ENCODE data around the gene PKIB. TPM values are rescaled to one million over a fixed set of nuclear protein-coding genes. Genes with fewer than 3 reads are reported as not detected.

Gene PKIB
- total RNA-seq, 4 donors from 2014 or later, result 0.26 to 6.7 (median 3.2) TPM

- intact Hi-C loops (cut with DNase I), result loop anchor here (5.0 kb wide), 1 partner anchor 106 kb away; no protein-coding TSS in a partner anchor
- H3K9me3 ChIP-seq, result no peaks in the 10 kb centered on the region
- TF ChIP-seq POLR2A (IDR thresholded peaks at IDR 0.05) (no peak), CTCF (IDR thresholded peaks at IDR 0.05) (peak; percentile 50 to 79 (median 66))
- WGBS, 2 donors, result 1% methylated on average over 4 of the region's 4 CpGs
- no peaks in the 10 kb centered on the region for H3K27me3 ChIP-seq
- H3K27ac ChIP-seq, result no peak overlapping the region
- H3K4me1 ChIP-seq, result peaks cover 0 to 13% (median 5%) of the 10 kb centered on the region in 3 donors
- no peak overlapping the region for H3K4me3 ChIP-seq
- H3K36me3 ChIP-seq, result no peaks in the 10 kb centered on the region
- no peak for DNase-seq
Observed at GRCh38 chr6:122730775-122731386, 120.7 kb downstream of the PKIB start.

GRCh38 chr6:122733259-122733658 lies 123.1 kb downstream of the PKIB start:
- Histone ChIP-seq H3K27ac (no peak overlapping the region), H3K4me3 (no peak overlapping the region), H3K4me1 (peaks cover 0 to 25% (median 5%) of the 10 kb centered on the region in 3 donors), H3K9me3 (no peaks in the 10 kb centered on the region), H3K27me3 (no peaks in the 10 kb centered on the region), H3K36me3 (no peaks in the 10 kb centered on the region)
- DNase-seq, result no peak
- TF ChIP-seq POLR2A (IDR thresholded peaks at IDR 0.05), result no peak
- no peak for TF ChIP-seq CTCF (IDR thresholded peaks at IDR 0.05)
- 69 to 79% methylated on average over 4 of the region's 4 CpGs for WGBS, 2 donors
- intact Hi-C loops (cut with DNase I), result loop anchor here (5.0 kb wide), 1 partner anchor 104 kb away; no protein-coding TSS in a partner anchor

- peaks cover 0 to 25% (median 5%) of the 10 kb centered on the region in 3 donors for H3K4me1 ChIP-seq
- intact Hi-C loops (cut with DNase I), result loop anchor here (5.0 kb wide), 1 partner anchor 103 kb away; no protein-coding TSS in a partner anchor
- 67 to 68% methylated on average over 10 of the region's 10 CpGs for WGBS, 2 donors
- peak overlapping the region in 2 of 4 donors; percentile 59 to 75 for H3K27ac ChIP-seq
- no peaks in the 10 kb centered on the region for H3K27me3 ChIP-seq
- no peak for DNase-seq
- H3K4me3 ChIP-seq, result no peak overlapping the region
- no peaks in the 10 kb centered on the region for H3K36me3 ChIP-seq
- TF ChIP-seq POLR2A (IDR thresholded peaks at IDR 0.05) (no peak), CTCF (IDR thresholded peaks at IDR 0.05) (no peak)
- no peaks in the 10 kb centered on the region for H3K9me3 ChIP-seq
Observed at GRCh38 chr6:122734529-122735395, 124.6 kb downstream of the PKIB start.

GRCh38 chr6:122735582-122735981 lies 125.4 kb downstream of the PKIB start:
- intact Hi-C loops (cut with DNase I), result no loop called here
- WGBS, 2 donors, result 29 to 40% methylated on average over 4 of the region's 4 CpGs
- H3K27me3 ChIP-seq, result no peaks in the 10 kb centered on the region
- H3K36me3 ChIP-seq, result no peaks in the 10 kb centered on the region
- H3K9me3 ChIP-seq, result no peaks in the 10 kb centered on the region
- no peak overlapping the region for H3K4me3 ChIP-seq
- no peak for TF ChIP-seq POLR2A (IDR thresholded peaks at IDR 0.05)
- no peak for TF ChIP-seq CTCF (IDR thresholded peaks at IDR 0.05)
- H3K27ac ChIP-seq, result peak overlapping the region in 3 of 4 donors; percentile 56 to 75 (median 59)
- DNase-seq, result no peak
- peaks cover 0 to 25% (median 5%) of the 10 kb centered on the region in 3 donors for H3K4me1 ChIP-seq

- peak overlapping the region in 3 of 4 donors; percentile 56 to 75 (median 59) for H3K27ac ChIP-seq
- intact Hi-C loops (cut with DNase I), result no loop called here
- WGBS, 2 donors, result 30 to 50% methylated on average over 4 of the region's 4 CpGs
Observed at GRCh38 chr6:122736163-122736562, 126.0 kb downstream of the PKIB start.

More at GRCh38 chr6:122736163-122736562, 126.0 kb downstream of the PKIB start:
- Histone ChIP-seq H3K27me3 (no peaks in the 10 kb centered on the region), H3K36me3 (no peaks in the 10 kb centered on the region), H3K4me3 (no peak overlapping the region), H3K4me1 (peaks cover 0 to 25% (median 5%) of the 10 kb centered on the region in 3 donors), H3K9me3 (no peaks in the 10 kb centered on the region)
- no peak for DNase-seq
- TF ChIP-seq POLR2A (IDR thresholded peaks at IDR 0.05), result no peak
- no peak for TF ChIP-seq CTCF (IDR thresholded peaks at IDR 0.05)

Data from esophagus squamous epithelium (tissue), 5 donors.